Tibial artery (tissue), 4 donors: ENCODE measurements around the gene CRACDL.

ENCODE experiments used
- DNase-seq, 2 donors: peaks; one replicate each; pipeline ENCODE4 v3.0.0-alpha.2; 2019
- H3K27ac ChIP-seq, 2 donors: fragments of 200-600 bp; sonication (generic) in 1 of 2; 1 replicate in 1 of 2; 2 replicates in 1 of 2; pipeline ENCODE4 v1.5.1; 2018 to 2019; ENCODE audit warnings: mild to moderate bottlenecking in 1 of 2
- H3K27me3 ChIP-seq, 2 donors: fragments of 200-600 bp; sonication (generic) in 1 of 2; one replicate each; pipeline versions ENCODE4 v1.5.1 to v1.6.0; 2016 to 2019
- H3K36me3 ChIP-seq, 3 donors: fragments of 200-600 bp; sonication (generic) in 2 of 3; one replicate each; pipeline ENCODE4 v1.5.1; 2016 to 2019; ENCODE audit warnings: mild to moderate bottlenecking in 2 of 3
- H3K4me1 ChIP-seq, 4 donors: fragments of 200-600 bp; sonication (generic) in 2 of 4; 1 replicate in 3 of 4; 2 replicates in 1 of 4; pipeline ENCODE4 v1.5.1; 2016 to 2019
- H3K4me3 ChIP-seq, 2 donors: fragments of 200-600 bp; sonication (generic) in 1 of 2; 1 replicate in 1 of 2; 2 replicates in 1 of 2; pipeline ENCODE4 v1.5.1; 2018 to 2019; ENCODE audit warnings: mild to moderate bottlenecking in 2 of 2
- H3K9me3 ChIP-seq, 3 donors: fragments of 200-600 bp; sonication (generic) in 1 of 3; one replicate each; pipeline ENCODE4 v1.5.1; 2016 to 2019
- intact Hi-C: fragments of 100-400 bp; cut with DNase I; formaldehyde crosslinking; loops from one replicate; pipeline ENCODE4 v1.15.0; 2023; ENCODE audit warnings: low total_unique reads
- TF ChIP-seq, protein P1 (sequence below), 2 experiments: fragments of 200-600 bp in 1 of 2; fragments of 450-650 bp in 1 of 2; IDR thresholded peaks; one replicate each; pipeline ENCODE4 v1.5.1; 2017 to 2019; ENCODE audit warnings: antibody characterized with exemption in 2 of 2, mild to moderate bottlenecking in 1 of 2, moderate library complexity in 1 of 2

Gene CRACDL

DNA sequence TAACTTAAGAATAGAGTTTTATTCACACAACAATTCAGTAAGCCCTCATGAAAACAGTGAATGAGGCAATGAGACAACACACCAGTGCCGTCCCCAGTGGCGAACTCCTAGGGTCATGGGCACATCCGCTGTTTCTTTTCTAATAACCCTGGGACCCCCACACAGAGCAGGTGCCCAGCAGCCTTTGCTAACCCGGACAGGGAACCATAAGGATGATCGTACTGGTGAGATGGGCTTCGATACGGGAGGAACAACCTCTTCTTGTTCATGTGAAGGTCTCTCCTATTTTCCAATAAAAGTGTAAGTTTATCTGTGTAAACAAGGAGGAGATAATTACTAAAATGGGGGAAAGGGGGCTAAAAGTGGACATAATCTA, 107.7 kb downstream of the CRACDL start:
- intact Hi-C loops, result loop anchor here (10.0 kb wide), 1 partner anchor 94 kb away; the partner anchor contains the start of gene MGAT4A
- Histone ChIP-seq H3K4me1 (peaks cover 0 to 21% (median 11%) of the 10 kb centered on the region in 4 donors), H3K4me3 (no peak overlapping the region)

DNA sequence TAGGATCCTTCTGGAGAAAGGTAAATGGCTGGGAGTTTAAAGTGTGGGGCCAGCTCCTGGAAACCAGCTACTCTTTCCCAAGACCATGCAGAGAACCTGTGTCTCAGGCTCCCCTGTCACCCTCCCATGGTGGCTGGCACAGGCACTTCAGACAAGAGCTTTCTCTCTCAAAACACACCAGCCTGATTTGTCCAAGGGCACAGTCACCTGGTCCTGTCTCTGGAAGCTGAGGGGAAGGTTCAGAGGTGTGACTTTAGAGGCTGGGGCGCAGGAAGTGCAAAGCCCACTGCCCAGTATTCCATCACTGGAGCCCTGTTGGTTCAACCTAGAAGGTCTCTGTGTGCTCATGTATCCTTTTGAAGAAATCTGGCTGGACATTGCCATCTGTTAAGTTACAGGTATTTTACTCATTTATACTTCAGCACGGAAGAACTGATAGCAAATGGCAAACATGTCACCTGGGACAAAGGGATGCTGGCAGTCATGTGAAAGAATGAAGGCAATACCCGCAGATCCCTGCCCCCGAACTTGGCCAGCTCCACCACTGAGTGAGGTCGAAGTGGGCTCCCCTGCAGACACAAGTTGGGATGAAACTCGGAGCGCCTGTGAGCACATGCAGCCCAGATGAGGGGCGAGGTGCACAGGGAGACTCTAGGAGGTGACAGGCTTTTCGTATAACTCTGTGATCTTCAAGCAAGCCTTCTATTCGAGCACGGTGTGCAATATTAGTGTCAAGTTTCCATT, 108.2 kb downstream of the CRACDL start:
- Histone ChIP-seq H3K27me3 (peaks cover 0 to 2% of the 10 kb centered on the region in 2 donors), H3K9me3 (no peaks in the 10 kb centered on the region), H3K4me1 (peaks cover 0 to 27% (median 16%) of the 10 kb centered on the region in 4 donors), H3K27ac (no peak overlapping the region), H3K36me3 (no peaks in the 10 kb centered on the region), H3K4me3 (no peak overlapping the region)
- no peak for DNase-seq
- TF ChIP-seq, protein P1, sequence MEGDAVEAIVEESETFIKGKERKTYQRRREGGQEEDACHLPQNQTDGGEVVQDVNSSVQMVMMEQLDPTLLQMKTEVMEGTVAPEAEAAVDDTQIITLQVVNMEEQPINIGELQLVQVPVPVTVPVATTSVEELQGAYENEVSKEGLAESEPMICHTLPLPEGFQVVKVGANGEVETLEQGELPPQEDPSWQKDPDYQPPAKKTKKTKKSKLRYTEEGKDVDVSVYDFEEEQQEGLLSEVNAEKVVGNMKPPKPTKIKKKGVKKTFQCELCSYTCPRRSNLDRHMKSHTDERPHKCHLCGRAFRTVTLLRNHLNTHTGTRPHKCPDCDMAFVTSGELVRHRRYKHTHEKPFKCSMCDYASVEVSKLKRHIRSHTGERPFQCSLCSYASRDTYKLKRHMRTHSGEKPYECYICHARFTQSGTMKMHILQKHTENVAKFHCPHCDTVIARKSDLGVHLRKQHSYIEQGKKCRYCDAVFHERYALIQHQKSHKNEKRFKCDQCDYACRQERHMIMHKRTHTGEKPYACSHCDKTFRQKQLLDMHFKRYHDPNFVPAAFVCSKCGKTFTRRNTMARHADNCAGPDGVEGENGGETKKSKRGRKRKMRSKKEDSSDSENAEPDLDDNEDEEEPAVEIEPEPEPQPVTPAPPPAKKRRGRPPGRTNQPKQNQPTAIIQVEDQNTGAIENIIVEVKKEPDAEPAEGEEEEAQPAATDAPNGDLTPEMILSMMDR (IDR thresholded peaks at IDR 0.05), result no peak
- intact Hi-C loops, result loop anchor here (10.0 kb wide), 1 partner anchor 93 kb away; the partner anchor contains the start of gene MGAT4A

More for the DNA sequence above, 107.7 kb downstream of the CRACDL start:
- no peaks in the 10 kb centered on the region for H3K9me3 ChIP-seq
- H3K27ac ChIP-seq, result no peak overlapping the region
- no peak for DNase-seq
- H3K36me3 ChIP-seq, result no peaks in the 10 kb centered on the region
- TF ChIP-seq, protein P1 (IDR thresholded peaks at IDR 0.05), result no peak
- peaks cover 0 to 2% of the 10 kb centered on the region in 2 donors for H3K27me3 ChIP-seq

DNA sequence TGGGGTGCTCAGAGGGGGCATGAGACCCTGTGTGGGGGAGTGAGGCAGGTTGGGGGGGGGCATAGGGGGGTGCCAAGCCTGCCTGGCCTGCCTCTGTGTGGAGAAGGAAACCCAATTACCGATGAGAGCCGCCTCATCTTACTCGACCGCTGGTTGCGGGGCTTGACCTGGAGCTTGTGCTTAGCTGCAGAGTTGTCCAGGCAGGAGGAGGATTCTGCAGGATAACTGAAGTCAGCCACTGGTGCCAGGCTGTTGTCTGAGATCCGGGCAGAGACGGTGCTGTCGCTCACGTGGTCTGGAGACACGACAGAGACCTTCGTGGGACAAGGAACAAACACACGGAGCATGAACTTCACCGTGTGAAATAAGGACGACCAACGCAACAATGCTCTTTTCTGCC, 109.2 kb downstream of the CRACDL start:
- H3K4me3 ChIP-seq, result no peak overlapping the region
- H3K4me1 ChIP-seq, result peaks cover 0 to 31% (median 21%) of the 10 kb centered on the region in 4 donors
- intact Hi-C loops, result loop anchor here (10.0 kb wide), 1 partner anchor 92 kb away; the partner anchor contains the start of gene MGAT4A
- H3K27me3 ChIP-seq, result peaks cover 0 to 2% of the 10 kb centered on the region in 2 donors
- H3K27ac ChIP-seq, result no peak overlapping the region
- no peak for DNase-seq
- TF ChIP-seq, protein P1 (IDR thresholded peaks at IDR 0.05), result no peak
- H3K36me3 ChIP-seq, result no peaks in the 10 kb centered on the region
- no peaks in the 10 kb centered on the region for H3K9me3 ChIP-seq

DNA sequence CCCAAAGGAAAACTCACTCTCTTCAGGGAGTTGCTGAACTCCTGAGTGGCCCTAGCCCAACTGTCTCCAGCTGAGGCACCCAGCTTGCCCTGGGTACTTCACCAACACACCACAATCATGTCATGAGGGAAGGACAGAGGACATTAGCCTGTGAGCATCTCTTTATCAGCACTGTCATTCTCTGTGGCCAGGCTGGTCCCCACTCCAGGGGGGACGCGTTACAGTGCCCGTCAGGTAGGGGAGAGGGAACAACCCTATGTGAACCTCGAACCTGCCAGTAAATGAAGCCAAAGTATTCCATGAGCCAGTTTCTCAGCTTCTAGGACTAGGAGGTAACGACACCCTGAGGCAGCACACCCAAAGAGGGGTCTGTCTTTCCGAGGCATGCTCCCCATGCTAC, 110.2 kb downstream of the CRACDL start:
- Histone ChIP-seq H3K4me3 (no peak overlapping the region), H3K27ac (no peak overlapping the region), H3K9me3 (no peaks in the 10 kb centered on the region), H3K27me3 (peaks cover 0 to 2% of the 10 kb centered on the region in 2 donors), H3K36me3 (no peaks in the 10 kb centered on the region), H3K4me1 (peaks cover 0 to 31% (median 21%) of the 10 kb centered on the region in 4 donors)
- intact Hi-C loops, result loop anchor here (10.0 kb wide), 1 partner anchor 91 kb away; the partner anchor contains the start of gene MGAT4A
- DNase-seq, result no peak
- TF ChIP-seq, protein P1 (IDR thresholded peaks at IDR 0.05), result no peak

DNA sequence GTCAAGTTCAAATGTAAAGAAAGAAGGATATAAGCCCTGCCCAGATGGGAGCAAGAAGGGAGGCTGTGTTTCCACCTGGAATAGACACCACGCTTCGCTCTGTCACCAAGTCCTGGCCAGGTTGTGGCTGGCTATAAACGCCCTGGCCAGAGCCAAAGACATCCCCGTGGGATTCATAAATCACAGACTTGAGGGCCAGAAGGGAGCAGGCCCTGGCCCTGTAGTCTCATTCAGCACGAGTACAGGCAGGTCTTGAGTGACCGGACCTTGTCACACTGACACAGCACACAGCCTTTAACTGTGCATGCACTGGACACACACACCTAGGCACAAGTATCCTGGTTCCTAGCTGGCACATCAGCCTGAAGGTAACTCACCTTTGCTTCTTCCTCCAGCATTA, 110.6 kb downstream of the CRACDL start:
- no peak overlapping the region for H3K27ac ChIP-seq
- peaks cover 0 to 2% of the 10 kb centered on the region in 2 donors for H3K27me3 ChIP-seq
- no peak for DNase-seq
- H3K4me3 ChIP-seq, result no peak overlapping the region
- no peaks in the 10 kb centered on the region for H3K9me3 ChIP-seq
- TF ChIP-seq, protein P1 (IDR thresholded peaks at IDR 0.05), result no peak
- H3K4me1 ChIP-seq, result peaks cover 0 to 31% (median 21%) of the 10 kb centered on the region in 4 donors
- intact Hi-C loops, result loop anchor here (10.0 kb wide), 1 partner anchor 91 kb away; the partner anchor contains the start of gene MGAT4A
- H3K36me3 ChIP-seq, result no peaks in the 10 kb centered on the region
